GM12872 (cell line): Measurements from ENCODE around the gene FGD2.

Experiments
- CTCF ChIP-seq: IDR thresholded peaks from 3 replicates; pipeline ENCODE4 v1.5.1; 2011; ENCODE audit warnings: low read depth, mild to moderate bottlenecking, low read length, moderate library complexity; ENCODE audit not compliant: insufficient read depth

Gene FGD2

GRCh38 chr6:36973647-36974046 lies 31.8 kb upstream of the FGD2 start:
- no peak for TF ChIP-seq CTCF

GRCh38 chr6:36975231-36976006 lies 30.0 kb upstream of the FGD2 start:
- TF ChIP-seq CTCF, result no peak

GRCh38 chr6:36976007-36976264 lies 29.5 kb upstream of the FGD2 start:
- TF ChIP-seq CTCF, result no peak

DNA sequence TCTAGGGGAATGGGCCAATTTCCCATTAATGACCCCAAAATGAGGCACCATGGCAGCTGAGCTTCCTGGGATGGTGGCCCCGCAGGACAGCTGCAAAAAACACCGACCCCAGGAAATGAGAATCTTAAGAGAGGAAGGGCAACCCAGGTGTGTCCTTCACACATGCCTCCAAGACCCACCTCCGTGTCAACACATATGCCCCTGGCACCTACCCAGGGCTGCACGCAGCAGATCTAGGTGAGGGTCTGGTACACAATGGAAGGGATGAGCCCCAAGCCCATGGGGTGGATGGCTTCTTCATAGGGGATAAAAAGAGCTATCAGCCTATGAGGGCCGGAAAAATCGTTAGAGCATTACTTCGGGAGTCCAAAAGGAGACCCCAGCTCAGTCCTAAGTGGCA lies 28.9 kb upstream of the FGD2 start:
- no peak for TF ChIP-seq CTCF

- no peak for TF ChIP-seq CTCF
Observed at GRCh38 chr6:36976931-36977330, 28.5 kb upstream of the FGD2 start.

- TF ChIP-seq CTCF, result peak; percentile 70
Observed at GRCh38 chr6:36977470-36977941, 27.9 kb upstream of the FGD2 start.

DNA sequence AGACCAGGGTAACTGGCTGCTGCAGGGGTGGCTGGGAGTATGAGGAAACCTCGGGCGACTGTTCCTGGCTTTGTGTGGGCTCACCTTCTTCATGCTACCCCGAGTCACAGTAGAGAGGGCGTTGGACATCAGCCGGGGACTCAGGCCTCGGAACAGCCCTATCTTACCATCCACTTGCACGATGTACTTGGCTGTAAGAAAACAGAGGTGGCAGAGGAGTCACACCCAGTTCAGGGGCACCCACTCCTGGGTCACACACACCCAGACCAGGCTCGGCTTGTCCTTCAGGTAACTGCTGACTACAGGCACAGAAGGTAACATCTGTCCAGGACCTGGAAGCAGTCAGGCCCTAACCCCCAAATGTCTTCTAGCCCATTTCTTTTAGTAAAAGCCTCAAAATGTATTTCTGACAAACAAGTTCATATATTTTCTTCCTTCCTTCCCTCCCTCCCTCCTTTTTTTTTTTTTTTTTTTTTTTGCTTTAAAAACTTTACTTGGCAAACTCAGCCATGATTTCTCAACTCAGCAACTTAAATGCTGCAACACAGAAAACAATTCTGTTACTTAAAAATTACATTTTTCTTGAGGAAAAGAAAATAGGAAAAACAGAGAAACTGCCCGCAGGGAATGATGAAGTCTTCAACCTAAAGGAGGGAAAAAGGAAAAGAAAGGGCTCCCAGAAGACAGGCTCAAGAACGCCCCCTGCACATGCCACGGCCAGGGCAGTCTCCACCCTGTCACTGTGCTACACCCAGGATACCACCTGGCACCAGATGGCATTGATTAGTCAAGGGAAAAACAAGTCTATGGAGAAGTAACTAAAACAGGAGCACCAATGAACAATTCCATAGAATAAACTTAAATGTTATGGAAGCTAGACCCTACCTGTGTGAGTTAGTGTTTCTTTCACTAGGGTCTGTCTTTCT lies 26.8 kb upstream of the FGD2 start:
- TF ChIP-seq CTCF, result no peak
